HTR-8/SVneo (cell line): ENCODE data around the gene PRKD1.
A peak's percentile ranks its signal among the peaks of the same experiment; 100 is the strongest.
"Not testable (repeated sequence)": the region's sequence is repeated elsewhere in the genome, so short reads cannot be mapped to it uniquely, and the experiment has no call there.

ENCODE experiments used
- DNase-seq: peaks from one replicate; pipeline ENCODE4 v3.0.0; 2011; ENCODE audit warnings: low spot score, mixed read lengths; ENCODE audit not compliant: insufficient read length
- FAIRE-seq: peaks from 2 replicates; lab custom pipeline; 2011; peaks lifted over from hg19 to GRCh38; lab: Jason Lieb, UNC

Gene PRKD1

DNA sequence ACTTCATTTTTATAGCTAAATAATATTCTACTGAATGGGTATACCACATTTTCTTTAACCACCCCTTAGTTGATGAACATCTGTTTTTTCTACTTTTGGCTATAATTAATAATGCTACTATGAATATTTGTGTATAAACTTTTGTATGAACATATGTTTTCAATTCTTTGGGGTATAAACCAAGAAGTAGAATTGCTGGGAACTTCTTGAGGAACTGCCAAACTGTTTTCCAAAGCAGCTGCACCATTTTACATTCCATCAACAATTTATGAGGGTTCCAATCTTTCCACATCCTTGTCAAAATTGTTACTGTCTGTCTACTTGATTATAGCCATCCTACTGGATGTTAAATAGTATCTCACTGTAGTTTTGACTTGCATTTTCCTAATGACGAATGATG is 221.8 kb downstream of the PRKD1 start:
- DNase-seq = no peak
- FAIRE-seq = peak; percentile 9

DNA sequence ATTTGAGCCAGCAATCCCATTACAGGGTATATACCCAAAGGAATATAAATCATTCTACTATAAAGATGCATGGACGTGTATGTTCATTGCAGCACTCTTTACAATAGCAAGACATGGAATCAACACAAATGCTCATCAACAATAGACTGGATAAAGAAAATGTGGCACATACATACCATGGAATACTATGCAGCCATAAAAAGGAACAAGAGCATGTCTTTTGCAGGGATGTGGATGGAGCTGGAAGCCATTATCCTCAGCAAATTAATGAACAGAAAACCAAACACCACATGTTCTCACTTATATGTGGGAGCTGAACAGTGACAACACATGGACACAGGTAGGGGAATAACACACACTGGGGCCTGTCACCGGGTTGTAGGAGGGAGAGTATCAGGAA is 238.1 kb downstream of the PRKD1 start:
- peak; percentile 54 for FAIRE-seq
- not testable (repeated sequence) for DNase-seq

DNA sequence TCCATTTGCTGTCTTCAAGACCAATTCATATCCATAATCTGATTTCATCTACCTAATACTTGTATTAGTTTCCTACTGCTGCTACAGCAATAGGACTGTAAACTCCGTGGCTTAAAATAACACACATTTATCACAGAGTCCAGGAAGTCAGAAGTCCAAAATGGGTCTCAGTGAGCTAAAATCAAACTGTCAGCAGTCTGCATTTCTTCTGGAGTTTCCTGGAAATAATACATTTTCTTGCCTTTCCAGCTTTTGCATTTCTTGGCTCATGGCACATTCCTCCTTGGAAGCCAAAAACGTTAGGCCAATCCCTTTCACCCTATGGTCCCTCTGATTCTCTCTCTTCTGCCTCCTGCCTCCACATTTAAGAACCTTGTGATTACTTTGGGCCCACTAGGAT is 239.8 kb downstream of the PRKD1 start:
- FAIRE-seq (no peak), DNase-seq (no peak)

DNA sequence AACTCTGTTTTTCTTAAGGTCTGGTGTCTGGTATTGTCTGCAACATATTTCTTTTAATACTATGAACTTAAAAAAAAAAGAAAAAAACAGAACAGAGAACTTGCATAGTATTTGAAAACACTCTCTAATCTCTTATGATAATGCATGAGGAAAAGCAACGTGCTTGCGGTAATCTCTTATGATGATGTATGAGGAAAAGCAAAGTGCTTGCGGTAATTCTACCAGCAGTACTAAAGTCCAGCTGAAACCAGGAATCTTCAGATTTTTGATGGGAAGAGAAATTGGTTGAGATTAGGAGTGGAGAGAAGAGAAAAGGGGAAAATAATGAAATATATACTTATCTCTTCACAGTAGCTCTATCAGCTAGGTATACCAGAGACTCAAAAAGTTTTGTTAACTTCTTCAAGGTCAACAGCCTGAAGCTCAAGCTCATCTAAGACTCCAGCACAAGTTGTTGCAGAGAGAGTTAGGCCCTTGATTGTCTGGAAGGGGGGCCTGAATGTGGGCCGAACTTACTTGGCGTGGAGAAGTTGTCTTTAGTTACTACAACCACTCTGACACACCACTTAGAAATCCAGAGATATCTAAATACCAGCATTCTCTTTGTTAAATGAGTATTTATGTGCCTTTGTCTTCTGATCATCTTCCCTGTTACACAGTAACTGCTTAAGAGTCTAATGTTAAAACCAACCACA is 240.4 kb downstream of the PRKD1 start:
- FAIRE-seq = no peak
- no peak for DNase-seq

DNA sequence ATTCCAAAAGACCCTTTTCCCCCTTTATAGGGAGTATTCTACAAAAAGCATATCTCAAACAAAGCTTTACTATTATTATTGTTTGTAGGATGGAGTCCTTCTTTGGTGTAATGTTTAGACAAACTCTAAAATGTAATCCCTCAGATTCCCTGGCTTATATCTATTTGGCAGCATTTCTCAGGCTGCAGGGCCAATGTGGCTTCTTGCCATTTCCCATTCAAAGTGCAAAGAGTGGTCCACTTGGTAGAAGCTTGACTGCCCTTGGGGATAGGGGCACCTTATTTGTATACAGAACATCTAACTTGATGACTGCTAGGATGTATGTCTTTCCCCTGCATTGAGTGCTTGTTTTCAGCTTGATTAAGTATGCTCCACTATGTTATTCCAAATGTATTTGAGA is 242.7 kb downstream of the PRKD1 start:
- no peak for FAIRE-seq
- no peak for DNase-seq

DNA sequence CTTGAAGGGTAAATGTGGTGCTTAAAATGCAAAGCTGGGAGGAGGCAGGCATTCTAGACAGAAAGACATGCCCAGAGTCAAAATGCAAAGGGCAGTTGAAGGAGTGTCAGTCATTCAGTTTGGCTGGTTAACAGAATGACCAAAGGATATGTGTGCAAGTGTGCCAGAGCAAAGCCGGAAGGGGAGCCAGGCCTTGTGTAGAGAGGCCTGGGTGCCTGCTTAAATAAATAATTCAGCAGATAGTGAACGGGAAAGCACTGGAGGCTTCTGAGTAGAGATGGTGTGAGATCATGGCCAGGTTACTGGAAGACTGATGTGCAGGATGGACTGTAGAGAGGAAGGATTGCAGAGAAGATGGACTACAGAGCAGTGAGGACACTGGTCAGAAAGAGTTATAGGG is 244.9 kb downstream of the PRKD1 start:
- FAIRE-seq (peak; percentile 26), DNase-seq (no peak)

DNA sequence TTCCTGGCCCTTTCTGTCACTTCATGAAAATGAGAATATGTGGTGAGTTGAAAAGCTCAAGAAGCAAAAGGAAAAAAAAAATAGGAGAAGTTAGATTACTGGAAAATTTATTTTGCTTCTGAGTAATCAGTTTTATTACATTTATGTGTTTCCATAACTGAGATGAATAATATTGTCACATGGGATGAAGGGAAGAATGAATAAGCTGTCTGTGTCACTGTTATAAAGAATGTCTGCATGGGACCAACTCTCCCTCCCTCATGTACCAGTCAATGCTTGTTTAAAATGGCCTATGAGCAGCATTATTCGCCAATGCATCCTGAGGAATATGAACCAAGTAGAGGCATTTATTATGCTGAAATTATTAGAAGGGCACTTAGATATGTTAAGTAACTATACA is 246.3 kb downstream of the PRKD1 start:
- no peak for DNase-seq
- peak; percentile 81 for FAIRE-seq

DNA sequence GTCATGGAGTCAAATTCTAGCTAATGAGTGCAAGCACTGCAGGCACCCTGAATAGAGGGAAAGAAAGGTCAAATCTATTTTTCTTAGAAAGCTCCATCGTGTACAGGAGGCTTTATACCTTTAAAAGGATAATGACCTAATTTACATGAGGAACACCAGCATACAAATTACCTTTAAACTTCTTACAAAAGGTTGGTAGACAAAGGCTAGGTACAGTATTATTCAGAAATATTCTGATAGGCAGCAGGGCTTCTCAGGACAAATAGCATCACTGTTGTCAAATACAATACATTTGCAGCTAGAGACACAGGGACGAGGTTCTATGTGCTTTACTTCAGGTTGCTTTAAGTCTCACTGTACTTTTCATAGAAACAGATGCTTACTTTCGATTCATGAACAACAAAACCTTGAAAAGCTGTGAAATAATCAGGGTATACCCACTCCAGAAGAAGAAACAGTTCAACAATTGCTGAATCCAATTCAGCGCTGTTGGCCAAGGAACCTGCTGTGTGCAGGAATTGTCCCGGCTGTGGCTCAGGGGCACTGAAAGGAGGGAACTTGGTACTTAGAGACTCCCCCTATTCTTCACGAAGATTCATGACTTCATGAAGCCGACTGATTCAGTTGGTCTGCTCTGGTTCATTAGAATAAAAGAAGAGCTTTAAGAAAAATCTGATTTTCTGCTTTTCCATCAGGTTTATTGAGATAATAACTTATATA is 252.9 kb downstream of the PRKD1 start:
- FAIRE-seq (no peak), DNase-seq (no peak)

DNA sequence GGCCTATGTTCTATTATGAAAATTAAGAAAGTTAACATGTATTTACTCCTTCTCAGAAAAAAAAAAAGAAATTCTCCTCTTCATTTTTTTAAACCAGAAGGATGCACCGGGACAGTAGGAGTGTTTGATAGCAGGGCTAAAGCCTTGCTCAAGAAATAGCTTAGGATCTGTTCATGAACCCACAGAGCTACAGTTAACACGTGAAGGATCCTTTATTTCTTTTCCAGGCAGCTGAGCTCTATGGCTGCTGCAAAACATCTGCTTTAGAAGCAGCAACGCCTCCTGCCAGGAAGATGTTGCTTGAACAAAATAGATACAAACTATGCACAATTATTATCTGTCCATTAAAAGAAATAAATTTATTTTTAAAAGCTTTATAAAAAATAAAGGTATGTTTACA is 254.8 kb downstream of the PRKD1 start:
- FAIRE-seq = no peak
- no peak for DNase-seq

DNA sequence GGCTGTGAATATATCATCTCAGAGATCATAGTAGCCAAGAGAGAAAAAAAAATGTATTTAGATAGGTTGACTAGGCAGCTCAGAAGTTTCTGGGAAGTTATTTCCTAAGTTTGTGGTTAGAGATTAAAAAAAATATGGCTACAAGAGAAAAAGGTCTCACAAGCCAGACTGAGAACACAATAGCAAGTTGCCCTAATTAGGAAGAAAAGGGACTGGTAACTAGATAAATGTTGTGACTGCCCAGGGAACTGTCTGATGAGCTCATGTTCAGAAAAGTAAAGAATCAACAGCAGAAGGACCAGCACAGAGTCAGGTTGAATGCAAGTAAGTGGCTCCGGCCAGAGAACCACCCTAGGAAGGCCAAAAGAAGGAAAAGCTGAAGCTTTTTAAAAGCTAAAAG is 256.6 kb downstream of the PRKD1 start:
- no peak for DNase-seq
- no peak for FAIRE-seq

DNA sequence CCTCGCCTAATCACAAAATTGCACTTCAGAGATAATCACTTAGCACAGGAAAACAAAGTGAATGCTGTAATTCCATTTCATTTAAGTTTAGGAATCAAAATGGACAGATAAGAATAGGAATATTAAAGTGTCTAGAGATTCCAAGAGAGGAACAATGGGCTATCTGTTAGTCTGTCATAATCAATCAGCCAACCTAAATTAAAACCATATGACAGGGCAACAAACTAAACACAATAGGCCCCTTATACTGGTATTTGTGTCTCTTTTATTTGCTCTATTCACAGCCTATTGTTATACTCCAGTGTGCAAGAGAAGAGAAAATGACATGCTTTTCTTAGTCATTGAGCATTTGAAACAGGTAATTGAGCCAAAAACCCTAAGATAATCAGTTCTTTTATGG is 259.4 kb downstream of the PRKD1 start:
- no peak for DNase-seq

DNA sequence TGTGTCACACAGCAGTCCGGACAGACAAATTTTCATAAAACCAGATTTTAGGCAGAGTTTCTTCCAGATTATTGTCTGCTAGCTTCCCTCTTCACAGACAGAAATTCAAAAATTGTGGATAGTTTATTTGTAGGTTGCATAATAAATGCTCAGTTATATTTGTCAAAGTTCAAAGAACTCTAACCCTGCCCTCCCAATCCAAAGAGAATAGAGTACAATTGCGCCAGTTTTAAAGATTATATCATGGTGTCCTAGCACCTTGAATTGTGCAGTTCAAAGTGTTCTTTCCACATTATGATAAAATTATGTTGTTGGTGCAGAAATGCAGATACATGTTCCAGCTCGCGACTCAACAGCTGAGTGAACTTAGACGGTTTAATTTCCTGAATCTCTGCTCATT is 263.1 kb downstream of the PRKD1 start:
- DNase-seq (no peak), FAIRE-seq (no peak)

More for the DNA sequence above, 259.4 kb downstream of the PRKD1 start:
- FAIRE-seq = peak; percentile 4

DNA sequence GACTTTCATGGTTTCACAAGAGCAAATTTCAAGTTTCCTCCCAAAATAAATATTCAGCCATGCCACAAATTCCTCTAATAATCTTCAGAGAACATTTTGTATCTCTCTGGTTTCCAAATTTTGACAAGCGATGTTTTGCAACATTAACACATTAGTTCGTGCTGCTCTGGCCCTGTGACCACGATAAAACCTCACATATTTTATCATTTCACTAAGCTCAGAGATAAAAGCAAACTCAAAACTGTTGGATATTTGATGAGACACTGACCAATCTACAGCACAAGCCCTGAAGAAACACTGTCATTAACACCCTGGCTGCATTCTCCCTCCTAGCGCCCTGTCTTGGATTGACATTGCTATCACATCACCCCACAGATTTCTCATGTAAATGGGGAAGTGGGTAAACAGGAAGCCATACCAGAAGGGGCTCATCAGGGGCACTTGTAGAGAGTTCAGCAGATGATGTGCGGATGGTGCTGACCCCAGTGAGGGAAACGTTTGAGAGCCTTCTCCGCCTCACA is 264.3 kb downstream of the PRKD1 start:
- no peak for FAIRE-seq
- DNase-seq = no peak

DNA sequence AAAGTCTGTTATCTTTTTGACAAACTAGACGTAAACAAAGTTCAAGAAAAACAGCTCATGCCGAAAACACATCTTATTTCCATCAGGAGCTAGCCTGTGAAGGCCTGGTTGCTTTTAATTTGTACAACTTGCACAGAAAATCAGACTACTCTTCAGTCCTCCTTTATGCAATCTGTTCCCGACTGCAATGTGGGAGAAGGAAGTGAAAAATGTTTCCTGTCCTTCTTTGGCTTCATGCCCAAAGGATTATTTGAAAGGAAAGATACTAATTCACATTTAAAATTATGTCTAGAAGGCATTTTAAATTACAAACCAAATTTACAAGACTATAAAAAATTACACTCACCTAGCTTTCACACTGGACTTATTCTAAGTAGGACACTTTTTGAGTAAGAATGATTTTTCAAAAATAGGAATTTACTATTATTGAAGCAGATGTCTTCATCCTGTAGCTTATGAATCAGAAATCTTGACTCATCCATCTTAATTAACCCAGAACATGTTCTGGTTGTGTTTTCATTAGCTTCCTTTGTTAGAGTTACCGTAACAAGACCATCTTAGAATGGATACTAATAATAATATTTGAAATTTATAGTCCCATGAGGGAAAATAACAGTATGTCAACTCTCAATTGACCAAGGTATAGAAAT is 272.6 kb downstream of the PRKD1 start:
- no peak for DNase-seq
- FAIRE-seq = peak; percentile 23

DNA sequence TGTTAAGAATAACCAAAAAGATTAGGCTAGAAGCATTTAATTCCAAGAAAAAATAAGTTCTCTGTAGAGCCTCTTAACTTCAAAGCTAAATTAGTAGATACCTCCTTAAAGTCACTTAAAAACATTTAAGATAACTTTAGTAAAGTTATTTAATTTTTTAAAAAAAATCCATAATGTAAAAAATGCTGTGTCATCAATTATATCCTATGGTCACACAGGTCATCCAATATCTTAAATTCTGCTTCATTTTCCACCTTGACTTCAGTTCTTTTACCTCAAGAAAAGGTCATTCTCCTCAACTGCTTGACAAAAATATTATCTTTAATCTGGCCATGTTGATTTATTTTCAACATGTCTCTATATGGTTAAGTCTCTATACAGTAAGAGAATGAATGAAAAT is 274.3 kb downstream of the PRKD1 start:
- FAIRE-seq = no peak
- no peak for DNase-seq

DNA sequence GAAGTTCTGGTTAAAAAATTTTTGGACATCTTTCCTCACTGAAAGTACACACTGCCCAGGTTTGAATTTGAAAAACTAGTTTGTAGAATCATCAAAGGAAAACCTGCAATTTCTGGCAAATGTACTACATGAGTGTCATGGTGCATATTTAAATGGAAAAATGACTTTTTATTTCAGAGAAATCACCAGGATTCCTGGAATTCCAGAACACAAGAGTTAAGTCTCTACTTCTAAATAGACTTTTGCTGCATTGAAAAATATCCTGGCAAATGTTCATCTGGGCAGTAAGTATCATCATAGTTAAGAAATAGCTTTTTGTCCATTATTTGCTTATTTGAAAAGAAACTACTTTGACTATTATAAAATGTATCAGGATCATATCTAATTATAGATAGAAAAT is 275.1 kb downstream of the PRKD1 start:
- FAIRE-seq (no peak), DNase-seq (no peak)

DNA sequence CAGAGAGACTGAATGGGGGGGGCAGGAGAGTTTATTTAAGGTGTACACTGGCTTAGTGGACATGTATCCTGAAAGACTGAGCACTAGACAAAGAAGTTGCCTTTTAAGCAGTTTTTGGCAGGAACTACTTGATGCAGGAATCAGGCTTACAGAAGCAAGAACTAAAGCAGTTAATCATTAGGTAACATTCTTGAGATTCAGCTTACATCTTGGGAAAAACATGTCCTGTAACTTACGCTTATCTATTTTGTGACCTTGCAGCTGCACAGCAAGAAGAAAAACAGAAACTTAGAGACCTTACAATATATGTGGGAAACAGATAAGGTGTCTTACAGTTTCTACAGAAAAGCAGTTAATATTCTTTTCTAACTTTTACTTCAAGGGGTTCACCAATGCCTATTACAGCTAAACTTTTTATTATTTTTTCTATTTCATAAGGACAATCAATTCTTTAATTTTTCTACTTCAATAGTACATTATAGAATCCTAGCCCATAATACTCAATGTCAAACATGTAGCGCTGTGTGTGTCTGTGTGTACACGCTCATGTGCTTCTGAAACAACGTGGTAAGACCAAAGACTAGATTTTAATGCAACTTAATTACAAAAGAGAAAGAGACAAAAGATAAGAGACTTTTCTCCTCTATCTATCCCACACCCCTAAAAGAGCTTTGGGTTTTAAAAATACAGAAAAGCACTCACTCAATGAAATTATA is 276.9 kb downstream of the PRKD1 start:
- FAIRE-seq (peak; percentile 70), DNase-seq (no peak)

DNA sequence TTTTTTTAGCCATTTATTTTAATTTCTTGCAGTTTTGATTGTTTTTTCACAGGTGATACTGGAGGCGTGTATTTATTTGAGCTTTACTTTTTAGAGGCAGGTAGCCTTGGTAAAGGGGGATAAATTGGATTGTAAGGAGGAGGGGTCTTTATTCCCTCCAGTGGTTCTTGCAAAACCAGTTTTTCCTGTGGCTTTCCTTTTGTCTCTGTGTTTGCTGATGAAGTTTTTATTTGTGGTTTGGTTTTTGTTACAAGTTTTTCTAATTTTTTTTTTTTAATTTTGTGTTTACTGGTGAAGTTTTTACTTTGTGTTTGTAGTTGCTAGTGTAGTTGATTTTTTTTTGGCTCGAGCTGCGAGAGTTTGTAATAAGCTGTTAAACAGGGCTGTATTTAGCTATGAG is 278.5 kb downstream of the PRKD1 start:
- FAIRE-seq (no peak), DNase-seq (no peak)

DNA sequence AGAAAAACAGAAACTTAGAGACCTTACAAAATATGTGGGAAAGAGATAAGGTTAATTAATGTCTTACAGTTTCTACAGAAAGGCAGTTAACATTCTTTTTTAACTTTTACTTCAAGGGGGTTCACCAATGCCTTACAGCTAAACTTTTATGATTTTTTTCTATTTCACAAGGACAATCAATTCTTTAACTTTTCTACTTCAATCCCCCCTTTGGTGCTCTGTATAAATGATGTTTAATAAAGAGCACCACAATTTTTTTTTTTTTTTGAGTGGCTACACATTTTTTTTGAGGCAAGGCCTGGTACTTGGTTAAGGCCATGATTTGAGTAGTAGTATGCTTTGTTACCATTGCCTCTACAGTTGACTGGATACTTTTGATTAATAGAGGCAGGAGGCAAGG is 279.6 kb downstream of the PRKD1 start:
- DNase-seq (no peak), FAIRE-seq (no peak)

DNA sequence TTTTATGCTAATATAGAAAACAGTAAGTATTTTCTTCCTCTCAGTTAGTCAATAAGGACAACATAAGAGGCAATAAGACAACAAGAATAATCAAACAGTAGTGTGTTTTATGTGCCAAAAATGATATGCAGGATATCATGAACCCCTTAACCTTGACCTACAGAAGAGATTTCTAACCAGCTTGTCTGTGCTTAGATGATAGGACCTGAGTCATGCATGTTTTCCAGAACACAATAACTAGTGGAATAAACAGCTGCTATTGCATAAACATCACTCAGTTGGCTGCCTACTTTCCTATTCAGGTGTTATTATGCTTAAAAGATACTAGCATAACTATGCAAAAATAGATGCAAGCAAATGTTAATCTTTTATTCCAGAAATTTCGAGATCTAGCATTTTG is 282.5 kb downstream of the PRKD1 start:
- peak; percentile 51 for FAIRE-seq
- no peak for DNase-seq
